ENCODE measurements around the gene ABCC5.
"Not testable (repeated sequence)": the region's sequence is repeated elsewhere in the genome, so short reads cannot be mapped to it uniquely, and the experiment has no call there.

Gene ABCC5

GRCh38 chr3:184031187-184031792 is 13.6 kb upstream of the ABCC5 start, which contains the start of gene HTR3D:
TSS of gene HTR3D (plus strand) at chr3:184031742. CDS start at chr3:184031742, 0 bp downstream.
- H3K4me3 ChIP-seq (ENCODE audit: low read depth, low read length): no peak within 1 kb of the TSS
- no peak for TF ChIP-seq POLR2A (IDR thresholded peaks at IDR 0.05; ENCODE audit: extremely low read depth, insufficient read length)
- no peak for TF ChIP-seq MYC (IDR thresholded peaks at IDR 0.05; ENCODE audit: low read depth, low read length)
- TF ChIP-seq MAX (IDR thresholded peaks at IDR 0.05; ENCODE audit: low read depth, low read length): no peak
- TF ChIP-seq CTCF (IDR thresholded peaks at IDR 0.05; ENCODE audit: low read depth, low read length): no peak
- peak; percentile 13 for DNase-seq (ENCODE audit: low read depth)

- DNase-seq (ENCODE audit: low read depth): no peak
- no peak overlapping the region for H3K4me3 ChIP-seq (ENCODE audit: low read depth, low read length)
- no peak for TF ChIP-seq MAX (IDR thresholded peaks at IDR 0.05; ENCODE audit: low read depth, low read length)
- TF ChIP-seq POLR2A (IDR thresholded peaks at IDR 0.05; ENCODE audit: extremely low read depth, insufficient read length): no peak
- TF ChIP-seq CTCF (IDR thresholded peaks at IDR 0.05; ENCODE audit: low read depth, low read length): no peak
- no peak for TF ChIP-seq MYC (IDR thresholded peaks at IDR 0.05; ENCODE audit: low read depth, low read length)
These were observed 12.9 kb upstream of the ABCC5 start for GRCh38 chr3:184030536-184030935.

GRCh38 chr3:184029443-184029842 is 11.8 kb upstream of the ABCC5 start:
- no peak for TF ChIP-seq MAX (IDR thresholded peaks at IDR 0.05; ENCODE audit: low read depth, low read length)
- no peak for TF ChIP-seq MYC (IDR thresholded peaks at IDR 0.05; ENCODE audit: low read depth, low read length)
- no peak overlapping the region for H3K4me3 ChIP-seq (ENCODE audit: low read depth, low read length)
- DNase-seq (ENCODE audit: low read depth): no peak

- H3K4me3 ChIP-seq (ENCODE audit: low read depth, low read length); DNase-seq (ENCODE audit: low read depth): not testable (repeated sequence)
These were observed 10.7 kb upstream of the ABCC5 start for GRCh38 chr3:184028275-184028890.

GRCh38 chr3:184025256-184025655 is 7.6 kb upstream of the ABCC5 start:
- DNase-seq (ENCODE audit: low read depth); H3K4me3 ChIP-seq (ENCODE audit: low read depth, low read length): not testable (repeated sequence)

GRCh38 chr3:184022323-184022722 is 4.6 kb upstream of the ABCC5 start:
- TF ChIP-seq MYC (IDR thresholded peaks at IDR 0.05; ENCODE audit: low read depth, low read length) (no peak), CTCF (IDR thresholded peaks at IDR 0.05; ENCODE audit: low read depth, low read length) (no peak), POLR2A (IDR thresholded peaks at IDR 0.05; ENCODE audit: extremely low read depth, insufficient read length) (no peak), MAX (IDR thresholded peaks at IDR 0.05; ENCODE audit: low read depth, low read length) (no peak)
- no peak overlapping the region for H3K4me3 ChIP-seq (ENCODE audit: low read depth, low read length)
- peak; percentile 62 for DNase-seq (ENCODE audit: low read depth)

- H3K4me3 ChIP-seq (ENCODE audit: low read depth, low read length): peak overlapping the region; percentile 89
- TF ChIP-seq POLR2A (IDR thresholded peaks at IDR 0.05; ENCODE audit: extremely low read depth, insufficient read length) (no peak), MYC (IDR thresholded peaks at IDR 0.05; ENCODE audit: low read depth, low read length) (no peak), CTCF (IDR thresholded peaks at IDR 0.05; ENCODE audit: low read depth, low read length) (no peak)
- DNase-seq (ENCODE audit: low read depth): no peak
These were observed 815 bp upstream of the ABCC5 start for GRCh38 chr3:184018424-184018973.

All from NB4 (cell line).